Endothelial cell of umbilical vein (primary cell): Measurements from ENCODE around the gene COL15A1. TPM values are rescaled to one million over a fixed set of nuclear protein-coding genes. Genes with fewer than 3 reads are reported as not detected.

ENCODE experiments used
- BruUV-seq: library from RNA; stranded (reverse); fragments of 400-500 nt; replicated peaks from 2 replicates; lab custom pipeline; 2021; lab: Mats Ljungman, UMichigan
- CTCF ChIA-PET: fragments of 300-600, 350-600 bp; sonication (Branson Sonifier 250); formaldehyde crosslinking; loops from one replicate; lab custom pipeline; 2021; ENCODE audit warnings: antibody characterized with exemption, inconsistent platforms; lab: Charles Lee
- POLR2A ChIA-PET: fragments of 300-600, 350-600 bp; sonication (Branson Sonifier 250); formaldehyde crosslinking; loops from one replicate; lab custom pipeline; 2021; ENCODE audit warnings: antibody characterized with exemption, inconsistent platforms; lab: Charles Lee
- DNase-seq: peaks from one replicate; pipeline ENCODE4 v3.0.0-alpha.2; 2011; ENCODE audit warnings: low read depth, low spot score
- FAIRE-seq: peaks from 2 replicates; lab custom pipeline; 2011; peaks lifted over from hg19 to GRCh38; lab: Jason Lieb, UNC
- H2AFZ ChIP-seq: 2 replicates; pipeline ENCODE4 v1.6.0; 2012; ENCODE audit warnings: low read depth, low read length, control low read depth, inconsistent platforms
- H3K27ac ChIP-seq: 2 replicates; pipeline ENCODE4 v1.5.1; 2011; ENCODE audit warnings: low read depth, mild to moderate bottlenecking, control low read depth, low read length, moderate library complexity; ENCODE audit not compliant: insufficient read depth
- H3K27me3 ChIP-seq, 2 experiments: 2 replicates each; pipeline versions ENCODE4 v1.6.0 to v1.6.1; 2011; ENCODE audit warnings: low read length in 2 of 2, mixed read lengths in 1 of 2; ENCODE audit not compliant: control insufficient read depth in 2 of 2, insufficient read depth in 2 of 2
- H3K36me3 ChIP-seq, 2 experiments: 2 replicates in 1 of 2; 3 replicates in 1 of 2; pipeline ENCODE4 v1.5.1; 2011; ENCODE audit warnings: low read length in 2 of 2, mild to moderate bottlenecking in 1 of 2, moderate library complexity in 1 of 2; ENCODE audit not compliant: control insufficient read depth in 2 of 2, insufficient read depth in 2 of 2; ENCODE audit errors: extremely low read depth in 1 of 2
- H3K4me1 ChIP-seq: 3 replicates; pipeline ENCODE4 v1.5.1; 2011; ENCODE audit warnings: mild to moderate bottlenecking, low read length; ENCODE audit not compliant: control insufficient read depth, insufficient read depth; ENCODE audit errors: extremely low read depth
- H3K4me2 ChIP-seq: 2 replicates; pipeline ENCODE4 v1.6.1; 2011; ENCODE audit warnings: low read length, control low read depth, mixed read lengths; ENCODE audit not compliant: insufficient read depth
- H3K4me3 ChIP-seq, 3 experiments: fragments of 200-600 bp in 1 of 3; sonication (generic), shearing (Covaris generic) in 1 of 3; replicated peaks in 1 of 3; 2 replicates each; pipeline ENCODE4 v1.5.1; 2011 to 2016; ENCODE audit warnings: control low read depth in 3 of 3, low read length in 3 of 3, mild to moderate bottlenecking in 2 of 3, inconsistent platforms in 1 of 3, low read depth in 1 of 3, moderate library complexity in 1 of 3; ENCODE audit not compliant: insufficient read depth in 1 of 3
- H3K79me2 ChIP-seq: 2 replicates; pipeline ENCODE4 v1.6.0; 2012; ENCODE audit warnings: low read length, inconsistent platforms; ENCODE audit not compliant: control insufficient read depth, insufficient read depth
- H3K9ac ChIP-seq: replicated peaks from 2 replicates; pipeline ENCODE3; 2011; ENCODE audit warnings: low read length, control low read depth; ENCODE audit not compliant: insufficient read depth; ENCODE audit errors: extremely low read depth
- H3K9me1 ChIP-seq: replicated peaks from 3 replicates; pipeline ENCODE4 v1.6.0; 2011; ENCODE audit warnings: mild to moderate bottlenecking, low read length; ENCODE audit not compliant: control insufficient read depth, insufficient read depth; ENCODE audit errors: extremely low read depth
- H3K9me3 ChIP-seq: replicated peaks from 2 replicates; pipeline ENCODE4 v1.5.1; 2012; ENCODE audit warnings: low read length, inconsistent platforms; ENCODE audit not compliant: control insufficient read depth, insufficient read depth
- H4K20me1 ChIP-seq: replicated peaks from 2 replicates; pipeline ENCODE3; 2011; ENCODE audit warnings: mild to moderate bottlenecking, low read length; ENCODE audit not compliant: control insufficient read depth, insufficient read depth; ENCODE audit errors: extremely low read depth
- CTCF ChIP-seq, 2 donors: IDR thresholded peaks; 1 replicate in 1 of 2; 2 replicates in 1 of 2; pipeline ENCODE4 v1.5.1; 2011; ENCODE audit warnings: low read length in 2 of 2, mild to moderate bottlenecking in 2 of 2, moderate library complexity in 2 of 2, control low read depth in 1 of 2, inconsistent platforms in 1 of 2, low read depth in 1 of 2; ENCODE audit not compliant: insufficient read depth in 1 of 2; ENCODE audit errors: extremely low read depth in 1 of 2
- EZH2 ChIP-seq: IDR thresholded peaks from 2 replicates; pipeline ENCODE4 v1.6.1; 2012; ENCODE audit warnings: borderline replicate concordance, low read depth, mild to moderate bottlenecking, moderate library complexity, low read length, inconsistent platforms; ENCODE audit not compliant: severe bottlenecking
- FOS ChIP-seq: IDR thresholded peaks from 2 replicates; pipeline ENCODE4 v1.6.1; 2011; ENCODE audit warnings: mild to moderate bottlenecking, low read length, moderate library complexity, borderline replicate concordance; ENCODE audit not compliant: insufficient read depth
- GATA2 ChIP-seq: IDR thresholded peaks from 2 replicates; pipeline ENCODE4 v1.7.0; 2011; ENCODE audit warnings: low read depth, mild to moderate bottlenecking, moderate library complexity, mixed read lengths, low read length; ENCODE audit not compliant: insufficient read length, insufficient read depth
- JUN ChIP-seq: IDR thresholded peaks from 2 replicates; pipeline ENCODE4 v1.6.1; 2011; ENCODE audit warnings: borderline replicate concordance, low read depth; ENCODE audit not compliant: insufficient read length, insufficient read depth
- MYC ChIP-seq: IDR thresholded peaks from one replicate; pipeline ENCODE4 v1.6.1; 2011; ENCODE audit warnings: mild to moderate bottlenecking, low read depth, low read length
- POLR2A ChIP-seq: IDR thresholded peaks from 2 replicates; pipeline ENCODE4 v1.6.1; 2012; ENCODE audit warnings: low read depth, mild to moderate bottlenecking, control low read depth, low read length
- POLR2AphosphoS5 ChIP-seq: IDR thresholded peaks from 2 replicates; pipeline ENCODE4 v1.6.1; 2012; ENCODE audit warnings: low read depth, mild to moderate bottlenecking, control low read depth, low read length, moderate library complexity; ENCODE audit not compliant: insufficient read depth
- dilution Hi-C: fragments of 300-500 bp; cut with MboI; formaldehyde crosslinking; loops from one replicate; pipeline ENCODE4 v1.15.0; 2019; ENCODE audit warnings: low sequenced_read_pairs; ENCODE audit not compliant: extremely low pct_ligation_motif_present
- intact Hi-C: fragments of 100-400 bp; cut with micrococcal nuclease; formaldehyde crosslinking; loops from one replicate; pipeline ENCODE4 v1.10.0; 2022
- polyA plus RNA-seq, 4 experiments: library from polyadenylated mRNA; depleted of rRNA in 3 of 4; stranded (reverse) in 3 of 4; unstranded in 1 of 4; fragments of >200 nt; gene quantifications; 2 replicates each; pipeline versions ENCODE4 v1.2.1 to v1.2.3, GENCODE V29; 2011 to 2012; ENCODE audit warnings: missing spikeins in 1 of 4
- total RNA-seq: library from RNA; stranded (reverse); gene quantifications from 2 replicates; pipeline ENCODE4 v1.2.3, GENCODE V29; 2021
- TF ChIP-seq, protein P1 (sequence below): IDR thresholded peaks from 2 replicates; pipeline ENCODE4 v1.6.1; 2011; ENCODE audit not compliant: insufficient read depth, insufficient read length

Gene COL15A1
- total and polyA plus RNA-seq, 2 donors (not counting 3 experiments of a cell fraction or from before 2014, with no cell fraction given): not detected

GRCh38 chr9:99054581-99054980, 110.9 kb downstream of the COL15A1 start:
- Histone ChIP-seq H3K4me3 (no peak overlapping the region), H3K27me3 (peaks cover 0 to 2% of the 10 kb centered on the region in 2 experiments), H3K27ac (no peak overlapping the region), H3K9ac (no peak overlapping the region), H3K36me3 (no peaks in the 10 kb centered on the region), H3K9me3 (no peaks in the 10 kb centered on the region), H3K79me2 (no peaks in the 10 kb centered on the region), H3K4me2 (no peak overlapping the region), H2AFZ (no peak overlapping the region), H3K4me1 (no peaks in the 10 kb centered on the region), H3K9me1 (no peaks in the 10 kb centered on the region), H4K20me1 (no peaks in the 10 kb centered on the region)
- BruUV-seq: no TSS peak
- dilution Hi-C loops: no loop called here
- TF ChIP-seq POLR2A (no peak), JUN (no peak), CTCF (IDR thresholded peaks at IDR 0.05; ENCODE audit: extremely low read depth in 1 of 2, insufficient read depth in 1 of 2, low read depth in 1 of 2, low read length in 2 of 2) (no peak), EZH2 (no peak), MYC (no peak), GATA2 (no peak), FOS (no peak), POLR2AphosphoS5 (no peak)
- TF ChIP-seq, protein P1, sequence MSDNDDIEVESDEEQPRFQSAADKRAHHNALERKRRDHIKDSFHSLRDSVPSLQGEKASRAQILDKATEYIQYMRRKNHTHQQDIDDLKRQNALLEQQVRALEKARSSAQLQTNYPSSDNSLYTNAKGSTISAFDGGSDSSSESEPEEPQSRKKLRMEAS: no peak
- DNase-seq: no peak
- CTCF ChIA-PET: interaction anchor here (0.6 kb wide), 1 partner anchor 12 kb away, joined by 3 read pairs; no protein-coding TSS in a partner anchor
- FAIRE-seq: no peak
- intact Hi-C loops: no loop called here
- POLR2A ChIA-PET: no interaction called here
